ENCODE measurements around the gene PAQR5.
"Not testable (repeated sequence)": the region's sequence is repeated elsewhere in the genome, so short reads cannot be mapped to it uniquely, and the experiment has no call there.

DNA sequence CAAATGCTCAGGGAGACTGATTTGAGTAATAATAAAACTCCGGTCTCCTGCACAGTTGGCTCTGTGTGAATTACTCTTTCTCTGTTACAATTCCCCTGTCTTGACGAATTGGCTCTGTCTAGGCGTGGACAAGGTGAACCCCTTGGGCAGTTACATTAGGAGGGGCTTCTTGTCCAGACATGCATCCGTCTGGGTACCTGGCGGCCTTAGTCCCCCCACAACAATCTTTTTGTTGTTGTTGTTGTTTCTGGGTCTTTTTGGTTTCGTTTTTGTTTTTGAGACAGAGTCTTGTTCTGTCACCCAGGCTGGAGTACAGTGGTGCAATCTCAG lies 40.5 kb downstream of the PAQR5 start:
- not testable (repeated sequence) for TF ChIP-seq CTCF (IDR thresholded peaks at IDR 0.05; ENCODE audit: borderline replicate concordance, extremely low read depth, low read length, poor library complexity, severe bottlenecking); EZH2 (IDR thresholded peaks at IDR 0.05; ENCODE audit: borderline replicate concordance, low read depth, low read length, severe bottlenecking)

Measured in DND-41 (cell line).